NCI-H510A treated with DMSO at 0.1 percent for 48 hours (cell line): ENCODE measurements around the gene TEAD4.

Experiments used
- DNase-seq: peaks from one replicate; lab custom pipeline; 2025; lab: John Stamatoyannopoulos, UW

TEAD4 gene

DNA sequence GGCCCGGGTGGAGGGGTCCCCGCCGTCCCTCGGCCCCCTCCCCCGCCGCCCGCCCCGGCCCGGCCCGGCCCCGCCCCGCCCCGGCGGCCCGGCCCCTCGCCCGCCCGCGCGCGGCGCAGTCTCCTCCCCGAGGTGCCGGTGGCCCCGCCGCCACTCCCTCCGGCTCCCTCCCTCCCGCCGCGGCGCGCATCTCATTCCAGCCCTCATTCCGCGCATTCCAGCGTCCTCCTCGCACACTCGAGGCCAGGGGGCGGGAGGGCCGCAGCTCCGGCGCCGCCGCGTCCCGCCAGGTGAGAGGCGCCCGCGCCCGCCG is at the start of gene TEAD4:
TEAD4 (plus strand) TSS at position 206 of the 313 bp plus-strand sequence.
- no peak for DNase-seq

DNA sequence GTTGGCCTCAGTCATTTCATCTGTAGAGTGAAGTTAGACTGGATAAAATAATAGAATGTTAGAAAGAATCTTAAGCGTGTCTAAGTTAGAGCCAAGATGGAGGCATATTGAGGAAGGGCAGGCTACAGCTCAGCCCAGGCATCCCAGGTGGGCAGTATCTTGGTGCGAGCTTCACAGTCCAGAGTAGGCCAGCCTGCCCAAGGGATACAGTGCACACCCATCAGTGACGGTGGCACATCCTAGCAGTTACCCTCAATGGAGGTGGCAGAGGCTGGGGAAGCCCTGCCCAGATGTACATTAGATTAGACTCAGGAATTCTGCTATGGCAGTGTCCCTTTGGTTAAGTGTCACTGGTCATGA is 47.0 kb upstream of the TEAD4 start:
- DNase-seq, result no peak

DNA sequence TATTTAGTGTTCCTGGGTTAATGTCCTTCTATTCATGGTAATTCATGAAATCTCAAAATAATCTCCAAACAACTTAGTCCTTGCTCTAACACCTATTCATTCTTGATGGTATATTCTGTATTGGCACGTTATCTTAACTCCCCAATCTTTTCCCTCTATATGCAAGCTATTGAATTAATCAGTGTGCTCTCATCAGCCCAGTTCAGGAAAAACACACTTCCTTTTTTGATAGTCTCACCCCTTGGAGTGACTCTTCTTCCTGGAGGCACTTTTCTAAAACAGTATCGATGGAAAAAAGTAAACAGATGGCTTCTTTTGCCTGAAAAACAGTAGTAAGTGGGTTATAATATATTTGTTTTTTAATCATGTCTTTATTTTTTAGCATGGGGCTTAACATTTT is 39.9 kb upstream of the TEAD4 start:
- DNase-seq, result no peak

DNA sequence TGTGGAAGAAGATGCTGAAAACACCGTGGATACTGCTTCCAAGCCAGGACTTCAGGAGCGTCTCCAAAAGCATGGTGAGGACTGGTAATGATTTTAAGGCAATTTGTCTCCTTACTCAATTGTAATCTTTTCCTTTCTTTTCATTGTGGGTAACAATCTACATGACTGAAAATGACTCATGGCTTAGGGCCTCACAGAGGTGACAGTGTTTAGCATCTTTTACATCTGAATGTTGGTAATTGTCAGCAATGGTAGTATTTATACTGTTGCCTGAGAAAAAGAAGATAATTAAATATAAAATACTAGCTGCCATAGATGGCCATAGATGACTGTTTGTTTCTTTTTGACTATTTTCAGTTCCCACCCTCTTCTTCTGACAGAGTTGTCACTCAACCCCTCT is 36.9 kb upstream of the TEAD4 start:
- no peak for DNase-seq

DNA sequence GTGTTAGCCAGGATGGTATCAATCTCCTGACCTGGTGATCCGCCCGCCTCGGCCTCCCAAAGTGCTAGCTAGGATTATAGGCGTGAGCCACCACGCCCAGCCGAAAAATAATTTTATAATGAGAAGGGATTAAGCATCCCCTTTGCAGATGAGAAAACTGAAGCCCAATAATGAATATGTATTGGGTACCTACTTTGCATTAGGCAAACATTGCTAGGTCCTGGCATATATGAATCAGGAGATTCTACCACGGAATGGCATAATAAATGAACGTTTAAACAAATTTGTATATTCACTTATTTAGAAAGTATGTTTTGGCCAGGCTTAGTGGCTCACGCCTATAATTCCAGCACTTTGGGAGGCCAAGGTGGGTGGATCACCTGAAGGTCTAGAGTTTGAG is 36.1 kb upstream of the TEAD4 start:
- DNase-seq, result no peak

DNA sequence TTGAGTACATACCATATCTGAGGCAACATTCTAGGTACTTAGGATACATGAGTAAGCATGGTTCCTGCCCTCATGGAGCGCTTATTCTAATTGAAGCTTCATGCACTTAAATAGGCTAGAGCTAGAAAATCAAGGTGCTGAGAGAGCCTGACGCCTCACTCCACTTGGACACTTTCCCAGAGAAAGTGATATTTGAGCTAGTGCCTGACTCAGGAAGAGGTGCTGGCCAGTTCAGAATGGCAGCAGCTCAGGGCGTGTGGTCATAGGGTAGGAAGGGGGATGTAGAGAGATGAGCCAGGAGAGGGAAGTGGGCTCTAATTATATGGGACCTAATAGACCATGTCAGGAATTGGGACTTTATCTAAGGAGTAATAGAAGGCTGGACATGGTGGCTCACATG is 35.2 kb upstream of the TEAD4 start:
- no peak for DNase-seq

DNA sequence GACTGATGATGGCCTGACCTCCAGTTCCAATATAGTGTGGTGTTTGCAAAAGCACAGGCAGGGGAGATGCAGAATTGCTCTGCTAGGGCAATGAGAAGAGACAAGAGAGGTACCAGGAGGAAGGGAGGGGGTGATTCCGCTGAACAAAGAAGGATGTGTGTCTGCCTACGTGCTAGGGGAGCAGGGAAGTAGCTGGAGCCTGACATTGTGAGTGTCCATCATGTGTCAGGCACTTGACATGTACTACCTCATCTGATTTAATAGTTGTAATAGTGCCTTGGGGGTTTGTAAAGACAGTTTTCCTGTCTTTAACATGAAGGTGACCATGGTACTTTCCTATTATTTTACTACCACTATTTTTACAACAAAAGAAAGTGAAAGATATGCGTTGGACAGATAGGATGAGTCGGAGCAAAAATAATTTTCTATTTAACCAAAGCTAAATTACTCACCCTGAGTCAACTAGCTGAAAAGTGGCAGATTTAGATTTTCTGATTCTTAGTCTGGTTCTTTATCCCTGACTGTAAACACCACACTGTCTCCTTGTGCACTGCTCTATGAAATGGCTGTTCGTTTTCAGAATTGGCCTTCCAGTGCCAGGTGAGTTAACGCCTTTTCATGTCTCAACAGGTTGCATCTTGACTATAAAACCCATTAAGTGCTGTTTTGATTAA is 33.7 kb upstream of the TEAD4 start:
- no peak for DNase-seq

DNA sequence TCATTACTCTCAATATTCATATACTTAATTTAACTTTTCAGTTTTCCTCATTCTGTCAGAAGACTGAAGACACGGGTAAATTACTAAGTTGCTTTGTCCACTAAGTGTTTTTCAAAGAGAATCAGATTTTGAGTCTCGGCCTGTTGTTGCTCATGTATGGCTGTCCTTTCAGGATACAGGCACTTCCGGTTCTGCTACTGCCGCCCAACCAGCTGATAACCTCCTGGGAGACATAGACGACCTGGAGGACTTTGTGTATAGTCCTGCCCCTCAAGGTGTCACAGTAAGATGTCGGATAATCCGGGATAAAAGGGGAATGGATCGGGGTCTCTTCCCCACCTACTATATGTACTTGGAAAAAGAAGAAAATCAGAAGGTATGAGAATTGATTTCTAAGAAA is 28.3 kb upstream of the TEAD4 start:
- DNase-seq, result no peak

DNA sequence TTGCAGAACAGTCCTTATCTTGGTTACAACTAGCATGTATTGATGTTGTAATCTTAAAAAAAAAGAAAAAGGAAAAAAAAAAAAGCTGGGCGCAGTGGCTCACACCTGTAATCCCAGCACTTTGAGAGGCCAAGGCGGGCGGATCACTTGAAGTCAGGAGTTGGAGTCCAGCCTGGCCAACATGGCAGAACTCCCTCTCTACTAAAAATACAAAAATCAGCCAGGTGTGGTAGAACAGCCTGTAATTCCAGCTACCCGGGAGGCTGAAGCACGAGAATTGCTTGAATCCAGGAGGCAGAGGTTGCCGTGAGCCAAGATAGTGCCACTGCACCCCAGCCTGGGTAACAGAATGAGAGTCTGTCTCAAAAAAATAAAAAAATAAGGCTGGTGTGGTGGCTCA is 25.6 kb upstream of the TEAD4 start:
- no peak for DNase-seq

DNA sequence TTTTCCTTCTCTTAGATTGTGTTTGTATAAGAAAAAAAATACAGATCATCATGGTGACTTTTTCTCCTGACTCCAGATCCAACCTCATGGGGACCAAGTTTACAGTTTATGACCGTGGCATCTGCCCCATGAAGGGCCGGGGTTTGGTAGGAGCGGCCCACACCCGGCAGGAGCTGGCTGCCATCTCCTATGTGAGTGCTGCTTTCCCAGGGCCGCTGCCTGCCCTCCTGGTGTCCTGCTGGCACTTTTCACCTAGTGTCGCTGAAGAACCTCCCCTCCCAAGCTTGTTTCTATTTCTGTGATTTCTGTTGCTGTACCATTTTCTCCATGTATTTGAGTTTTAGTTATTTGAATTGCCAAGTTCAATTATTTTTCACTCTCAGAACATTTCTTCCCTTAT is 24.8 kb upstream of the TEAD4 start:
- no peak for DNase-seq

DNA sequence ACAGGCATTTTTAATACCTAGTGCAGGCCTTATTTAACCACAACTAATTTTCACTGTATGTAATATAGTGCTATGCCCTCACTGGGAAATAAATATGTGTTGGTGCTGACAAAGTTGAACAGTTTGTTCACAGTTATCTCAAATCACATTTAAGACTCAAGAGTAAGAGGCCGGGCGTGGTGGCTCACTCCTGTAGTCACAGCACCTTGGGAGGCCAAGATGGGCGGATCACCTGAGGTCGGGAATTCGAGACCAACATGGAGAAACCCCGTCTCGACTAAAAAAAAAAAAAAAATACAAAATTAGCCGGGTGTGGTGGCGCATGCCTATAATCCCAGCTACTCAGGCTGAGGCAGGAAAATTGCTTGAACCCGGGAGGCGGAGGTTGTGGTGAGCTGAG is 22.9 kb upstream of the TEAD4 start:
- no peak for DNase-seq

DNA sequence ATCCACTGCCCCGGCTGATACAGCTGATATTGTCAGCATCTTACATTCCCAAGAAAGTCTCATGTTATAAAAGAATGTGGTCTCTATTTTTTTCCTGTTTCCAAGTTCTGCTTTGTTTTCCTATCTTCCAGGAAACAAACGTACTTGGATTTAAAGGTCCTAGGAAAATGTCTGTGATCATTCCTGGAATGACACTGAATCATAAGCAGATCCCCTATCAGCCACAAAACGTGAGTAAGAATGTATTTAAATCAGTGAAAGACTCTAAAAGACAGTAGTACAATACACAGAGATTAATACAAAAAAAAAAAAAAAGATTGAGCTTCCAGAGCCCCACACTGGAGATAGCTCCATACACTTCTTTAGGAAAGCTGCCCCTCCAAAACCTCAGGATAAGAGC is 21.7 kb upstream of the TEAD4 start:
- no peak for DNase-seq

DNA sequence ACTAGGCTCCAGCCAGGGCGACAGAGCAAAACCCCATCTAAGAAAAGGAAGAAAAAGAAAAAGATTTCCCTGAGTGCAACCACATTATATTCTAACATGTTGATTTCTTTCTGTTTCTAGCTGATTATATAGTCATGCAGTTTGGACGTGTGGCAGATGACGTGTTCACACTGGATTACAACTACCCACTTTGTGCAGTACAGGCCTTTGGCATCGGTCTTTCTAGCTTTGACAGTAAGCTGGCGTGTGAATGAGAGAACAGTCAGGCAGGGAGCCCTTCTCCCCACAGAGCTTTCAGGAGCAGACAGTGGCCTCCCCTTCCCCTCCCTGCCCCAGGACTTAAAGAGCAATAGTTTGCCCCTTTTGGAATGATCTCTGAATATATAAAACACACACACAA is 20.0 kb upstream of the TEAD4 start:
- no peak for DNase-seq

DNA sequence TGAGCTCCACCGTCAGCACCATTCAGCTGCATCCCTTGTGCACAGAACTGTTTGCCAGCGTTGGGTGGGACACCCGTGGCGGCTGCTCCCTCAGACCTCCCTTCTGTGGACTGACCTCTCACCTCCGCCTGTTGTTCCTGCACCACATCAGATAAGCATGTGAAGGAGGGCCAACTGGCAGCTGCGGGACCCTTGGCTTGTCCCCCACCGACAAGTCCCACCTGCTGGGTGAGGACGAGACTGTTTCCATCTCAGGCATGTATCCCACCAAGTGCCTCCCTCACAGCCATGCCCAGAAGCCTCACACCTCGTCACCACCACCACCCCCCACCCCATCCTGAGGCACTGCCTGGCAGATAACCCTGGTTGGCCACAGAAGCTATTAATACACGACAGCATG is 18.6 kb upstream of the TEAD4 start:
- DNase-seq, result no peak

DNA sequence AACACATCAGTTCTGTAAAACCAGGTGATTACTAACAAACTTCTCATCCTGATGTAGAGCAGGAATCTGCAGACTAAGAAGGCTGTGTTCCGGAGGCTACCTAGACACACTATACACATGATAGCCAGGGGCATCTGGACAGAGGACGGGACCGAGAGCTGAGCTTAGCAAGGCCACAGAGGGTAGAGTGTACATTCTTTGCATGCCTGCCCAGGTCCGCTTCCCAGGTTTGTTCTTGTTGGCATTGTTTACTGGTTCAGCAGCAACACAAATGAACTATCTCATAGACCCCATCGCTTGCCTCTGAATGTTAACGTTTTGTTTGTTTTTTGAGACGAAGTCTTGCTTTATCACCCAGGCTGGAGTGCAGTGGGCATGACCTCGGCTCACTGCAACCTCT is 17.7 kb upstream of the TEAD4 start:
- no peak for DNase-seq

DNA sequence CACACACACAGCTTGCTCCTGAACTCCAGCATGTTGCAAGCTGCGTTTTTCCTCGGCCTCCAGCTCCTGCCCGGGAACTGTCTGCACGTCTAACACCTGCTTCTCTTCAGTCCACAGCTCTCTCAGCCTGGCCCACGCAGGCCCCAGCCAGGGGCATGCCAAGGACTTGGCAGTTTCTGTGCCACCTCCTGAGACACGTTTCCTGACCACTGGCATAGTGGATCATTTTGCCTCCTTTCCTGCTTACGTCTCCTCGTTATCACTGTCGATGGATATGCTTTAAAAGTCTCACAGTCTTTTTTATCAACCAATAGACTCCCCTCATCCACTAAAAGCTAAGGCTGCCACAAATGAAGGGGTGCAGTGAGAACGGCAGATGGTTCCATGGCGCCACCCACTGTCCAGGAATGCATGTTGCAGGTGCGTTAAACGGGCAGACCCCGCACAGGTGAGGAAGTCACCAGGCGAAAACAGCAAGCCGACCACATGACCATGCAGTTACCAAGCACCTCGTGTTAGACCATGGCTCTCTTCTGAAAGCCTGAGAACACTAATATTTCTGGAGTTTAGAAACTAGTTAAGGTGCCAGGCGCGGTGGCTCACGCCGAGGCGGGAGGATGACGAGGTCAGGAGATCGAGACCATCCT is 14.7 kb upstream of the TEAD4 start:
- DNase-seq, result peak; percentile 49

DNA sequence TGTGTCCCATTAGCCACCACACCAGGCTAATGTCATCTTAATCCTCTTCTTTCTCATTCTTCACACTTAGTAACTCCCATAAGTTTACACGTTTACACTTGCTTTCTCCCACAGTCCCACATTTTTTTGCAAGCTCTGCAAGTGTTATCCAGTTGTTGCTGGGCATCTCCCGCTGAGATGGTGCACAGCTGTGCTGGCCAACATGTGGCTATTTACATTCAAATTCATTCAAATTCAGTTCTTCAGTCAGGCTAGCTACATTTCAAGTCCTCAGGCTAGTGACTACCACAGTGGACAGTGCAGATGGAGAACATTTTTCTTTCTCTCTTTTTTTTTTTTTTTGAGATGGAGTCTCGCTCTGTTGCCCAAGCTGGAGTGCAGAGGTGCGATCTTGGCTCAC is 9.8 kb upstream of the TEAD4 start:
- DNase-seq, result no peak

DNA sequence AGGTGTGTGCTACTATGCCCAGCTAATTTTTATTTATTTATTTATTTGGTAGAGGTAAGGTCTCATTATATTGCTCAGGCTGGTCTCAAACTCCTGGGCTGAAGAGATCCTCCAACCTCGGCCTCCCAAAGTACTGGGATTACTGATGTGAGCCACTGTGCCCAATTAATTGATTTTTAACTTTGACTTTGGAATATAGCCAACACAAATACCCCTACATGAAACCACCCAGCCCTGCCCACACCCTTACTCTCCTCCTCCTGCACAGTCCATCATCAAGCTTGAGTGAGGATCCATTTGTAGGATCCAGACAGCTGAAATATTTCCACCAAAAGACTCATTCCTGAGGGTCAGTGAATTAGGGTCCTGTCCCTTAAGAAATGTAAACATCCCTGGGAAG is 3.3 kb upstream of the TEAD4 start:
- DNase-seq, result no peak

DNA sequence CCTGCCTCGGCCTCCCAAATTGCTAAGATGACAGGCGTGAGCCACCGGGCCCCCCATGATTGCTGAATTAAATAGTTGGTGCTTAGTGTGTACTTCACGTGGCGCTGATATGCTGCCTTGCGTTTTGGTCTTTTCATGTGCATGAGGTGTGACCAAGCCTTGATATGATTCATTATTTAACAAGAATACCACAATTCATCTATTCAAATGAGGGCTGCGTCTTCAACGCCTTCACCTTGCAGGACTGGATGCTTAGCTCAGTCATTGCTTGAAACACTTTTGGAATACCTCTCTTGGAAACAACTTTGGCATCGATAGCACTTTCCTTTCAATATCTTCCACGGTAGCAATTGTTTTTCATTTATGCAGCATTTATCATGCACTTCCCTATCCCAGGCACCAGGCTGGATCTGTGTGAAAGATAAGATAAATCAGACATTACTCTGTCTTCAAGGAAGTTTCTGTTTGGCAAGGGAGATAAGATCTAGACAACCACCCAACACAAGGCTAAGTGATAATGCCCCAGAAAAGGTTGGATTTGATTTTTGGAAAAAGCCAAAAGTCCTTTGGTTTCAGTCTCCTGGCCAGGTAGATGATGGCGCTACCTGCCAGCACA is 1.3 kb upstream of the TEAD4 start:
- peak; percentile 56 for DNase-seq

DNA sequence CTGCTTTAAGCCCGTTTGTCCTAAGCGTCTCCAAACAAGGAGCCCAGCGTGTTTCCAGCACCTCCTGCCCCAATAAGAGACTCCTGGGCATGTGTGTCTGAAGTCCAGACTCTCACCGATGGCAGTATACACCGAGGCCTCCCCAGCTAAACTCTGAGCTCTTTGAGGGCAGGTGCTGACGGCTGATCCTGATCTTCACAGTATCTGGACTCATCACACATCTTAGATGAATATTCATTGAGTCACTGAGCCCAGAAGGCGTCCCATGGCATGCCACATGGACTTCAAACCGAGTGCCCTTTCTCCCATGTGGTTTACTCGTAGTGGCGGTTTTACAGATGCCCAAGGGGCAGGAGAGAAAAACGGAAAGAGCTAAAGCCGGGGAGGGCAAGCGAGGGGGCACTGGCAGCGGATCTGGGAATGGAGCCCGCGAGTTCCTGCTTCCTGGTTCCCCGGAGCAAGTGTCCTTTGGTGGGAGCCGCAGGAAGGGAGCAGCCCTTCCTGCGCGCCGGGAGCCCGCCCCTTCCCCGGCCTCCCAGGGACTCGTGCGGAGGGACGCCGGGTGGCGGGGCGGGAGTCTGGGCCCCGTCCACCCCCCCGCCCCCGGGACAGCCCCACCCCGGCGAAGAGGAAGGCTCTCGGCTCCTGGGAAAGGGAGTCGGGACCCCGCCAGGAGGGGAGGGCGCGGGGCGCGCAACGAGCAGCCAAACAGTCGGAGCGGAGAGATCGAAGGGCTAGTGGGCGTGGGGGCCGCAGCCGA is 585 bp upstream of the TEAD4 start:
- peak; percentile 66 for DNase-seq

DNA sequence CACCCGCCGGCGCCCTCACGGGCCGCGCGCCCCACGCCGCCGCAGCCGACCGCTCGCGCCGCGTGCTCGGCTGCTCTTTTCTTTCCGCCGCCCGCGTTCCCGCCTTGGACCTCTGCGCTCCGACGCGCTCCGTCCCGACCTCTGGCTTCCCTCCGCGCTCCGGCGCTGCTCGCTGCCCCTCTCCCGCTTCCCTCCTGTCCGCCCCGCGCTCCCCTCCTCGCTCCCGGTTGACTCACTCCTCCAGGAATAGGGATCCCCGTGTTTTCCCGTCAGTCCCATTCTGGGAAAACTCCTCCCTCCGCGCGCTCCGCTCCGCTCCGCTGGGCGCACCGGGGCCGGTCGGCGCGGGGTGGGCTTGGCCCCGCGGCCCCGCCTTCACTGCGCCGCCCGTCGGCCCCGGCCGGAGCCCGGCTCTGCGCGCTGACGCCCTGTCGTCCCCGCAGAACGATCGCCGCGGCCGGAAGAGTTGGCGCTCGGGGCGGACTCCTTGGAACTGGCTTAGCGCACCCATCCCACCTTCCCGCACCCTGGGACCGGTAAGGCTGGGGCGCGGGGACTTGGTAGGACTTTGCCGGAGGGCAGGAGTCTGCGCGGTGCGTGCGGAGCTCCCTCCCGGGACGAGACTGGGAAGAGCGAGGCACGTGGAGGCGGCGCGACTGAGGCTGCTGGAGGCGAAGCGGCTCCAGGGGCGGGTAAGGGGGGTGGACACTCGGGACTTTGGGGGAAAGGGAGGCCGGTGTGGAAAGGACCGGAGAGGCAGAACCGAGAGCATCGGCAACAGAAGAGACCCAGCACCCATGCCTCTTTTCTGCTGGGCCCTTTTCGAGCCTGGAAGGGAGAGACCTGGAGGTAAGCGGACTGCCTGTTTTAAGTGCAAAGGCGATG is 550 bp downstream of the TEAD4 start:
- DNase-seq, result peak; percentile 41

DNA sequence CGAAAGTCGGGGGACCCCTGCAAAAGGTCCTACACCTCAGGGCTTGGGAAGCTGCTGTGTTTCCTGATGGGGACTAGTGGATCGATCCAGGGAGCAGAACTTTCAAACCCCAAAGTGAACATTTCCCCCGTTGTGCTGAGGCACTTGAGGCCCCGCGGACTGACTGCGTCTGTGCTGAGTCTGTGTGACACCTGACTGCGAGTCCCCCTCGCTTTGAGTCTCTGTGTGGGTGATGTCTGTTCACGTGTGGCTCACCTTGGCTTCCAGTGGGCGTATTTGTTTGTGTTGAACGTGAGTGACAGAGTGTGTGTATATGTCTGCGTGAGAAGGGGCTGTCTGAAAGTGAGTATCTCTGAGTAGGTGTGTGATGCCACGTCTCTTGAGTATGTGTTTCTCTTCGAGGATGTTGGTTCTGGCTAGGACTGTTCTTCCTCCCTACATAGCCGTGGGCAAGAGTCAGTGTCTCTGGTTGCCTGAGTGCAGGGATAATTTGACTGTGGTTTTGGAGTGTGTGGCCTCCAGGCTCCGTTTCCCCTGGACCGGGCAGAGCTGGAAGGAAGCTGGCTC is 1.3 kb downstream of the TEAD4 start:
- DNase-seq, result no peak
